Ureter (tissue), 1 donor: ENCODE results near the gene TSEN2. TPM values are rescaled to one million over a fixed set of nuclear protein-coding genes. Genes with fewer than 3 reads are reported as not detected.

Source experiments
- total RNA-seq: library from RNA; stranded (reverse); gene quantifications from one replicate; pipeline ENCODE4 v1.2.4, GENCODE V29; 2023
- donor health status: DM: yes; HTN: yes; CAD: no.

The TSEN2 gene
- total RNA-seq, 1 donor from 2014 or later, result 52.6 TPM

Other genes with a start within 250 kb of the TSEN2 start
- gene PPARG, start 195.4 kb upstream of the TSEN2 start, total RNA-seq, result 214 TPM
- gene MKRN2OS, start 61.0 kb downstream of the TSEN2 start, total RNA-seq, result 2.3 TPM
- gene MKRN2, start 72.6 kb downstream of the TSEN2 start, total RNA-seq, result 24.5 TPM
- gene RAF1, start 179.6 kb downstream of the TSEN2 start, total RNA-seq, result 95.5 TPM